Smooth muscle cell of the brain vasculature (primary cell): Measurements from ENCODE around the gene POMGNT2.
A peak's percentile ranks its signal among the peaks of the same experiment; 100 is the strongest.

Source experiments
- DNase-seq: peaks from one replicate; pipeline ENCODE4 v3.0.0-alpha.2; 2012; ENCODE audit warnings: low read depth, low spot score

The POMGNT2 gene

DNA sequence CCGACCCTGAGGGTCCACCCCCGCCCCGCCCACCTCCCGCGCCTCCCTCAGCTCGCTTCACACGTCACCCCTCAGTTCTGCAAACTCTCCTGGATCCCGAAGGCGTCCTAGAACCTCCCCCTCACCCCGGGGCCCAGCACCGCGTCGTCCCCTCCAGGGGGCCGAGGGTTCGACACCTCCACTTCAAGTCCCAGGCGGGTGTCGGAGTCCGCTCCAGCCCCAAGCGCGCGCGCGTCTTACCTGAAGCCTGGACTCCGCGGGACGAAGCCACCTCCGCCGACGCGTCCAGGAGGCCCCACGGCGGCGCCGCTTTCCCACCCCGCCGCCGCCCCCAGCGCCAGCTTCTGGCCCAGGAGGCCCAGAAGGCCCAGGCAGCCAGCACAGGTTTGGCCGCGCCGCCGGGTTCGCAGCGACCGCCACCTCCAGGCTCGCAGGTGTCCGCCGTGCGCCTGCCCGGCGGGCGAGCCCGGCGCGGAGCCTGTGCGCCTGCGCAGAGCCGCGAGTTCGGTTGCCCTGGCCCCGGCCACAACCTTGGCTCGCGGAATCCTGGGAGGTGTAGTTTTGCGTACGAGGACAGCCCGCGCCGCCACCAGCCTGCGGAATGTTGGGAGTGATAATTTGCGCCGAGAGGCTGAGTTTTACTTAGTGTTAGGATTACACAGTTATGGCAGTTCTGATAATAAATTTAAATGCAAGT is at the start of gene POMGNT2:
TSS of gene POMGNT2 (minus strand) at position 484 of the 697 bp plus-strand sequence. CDS start 24,648 bp downstream, outside the sequence.
- peak; percentile 37 for DNase-seq

DNA sequence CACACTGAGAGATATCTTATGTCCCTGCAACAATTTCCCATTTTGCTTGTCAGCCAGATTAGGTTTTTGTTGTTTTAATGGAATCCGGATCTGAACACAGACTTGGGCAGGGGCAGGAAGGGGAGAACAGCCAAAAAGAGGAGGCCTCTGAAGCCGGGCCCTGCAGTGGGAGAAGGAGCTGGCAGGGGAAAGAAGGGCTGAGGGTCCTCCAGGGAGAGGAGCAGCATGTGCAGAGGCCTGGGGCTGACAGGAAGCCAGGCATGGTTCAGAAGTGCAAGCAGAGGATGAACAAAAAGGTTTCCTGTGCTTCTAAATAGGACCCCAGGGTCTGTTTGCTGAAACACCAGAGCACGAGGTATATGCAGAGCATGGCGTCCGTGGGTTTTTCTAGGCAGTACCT is 49.1 kb upstream of the POMGNT2 start:
- no peak for DNase-seq

DNA sequence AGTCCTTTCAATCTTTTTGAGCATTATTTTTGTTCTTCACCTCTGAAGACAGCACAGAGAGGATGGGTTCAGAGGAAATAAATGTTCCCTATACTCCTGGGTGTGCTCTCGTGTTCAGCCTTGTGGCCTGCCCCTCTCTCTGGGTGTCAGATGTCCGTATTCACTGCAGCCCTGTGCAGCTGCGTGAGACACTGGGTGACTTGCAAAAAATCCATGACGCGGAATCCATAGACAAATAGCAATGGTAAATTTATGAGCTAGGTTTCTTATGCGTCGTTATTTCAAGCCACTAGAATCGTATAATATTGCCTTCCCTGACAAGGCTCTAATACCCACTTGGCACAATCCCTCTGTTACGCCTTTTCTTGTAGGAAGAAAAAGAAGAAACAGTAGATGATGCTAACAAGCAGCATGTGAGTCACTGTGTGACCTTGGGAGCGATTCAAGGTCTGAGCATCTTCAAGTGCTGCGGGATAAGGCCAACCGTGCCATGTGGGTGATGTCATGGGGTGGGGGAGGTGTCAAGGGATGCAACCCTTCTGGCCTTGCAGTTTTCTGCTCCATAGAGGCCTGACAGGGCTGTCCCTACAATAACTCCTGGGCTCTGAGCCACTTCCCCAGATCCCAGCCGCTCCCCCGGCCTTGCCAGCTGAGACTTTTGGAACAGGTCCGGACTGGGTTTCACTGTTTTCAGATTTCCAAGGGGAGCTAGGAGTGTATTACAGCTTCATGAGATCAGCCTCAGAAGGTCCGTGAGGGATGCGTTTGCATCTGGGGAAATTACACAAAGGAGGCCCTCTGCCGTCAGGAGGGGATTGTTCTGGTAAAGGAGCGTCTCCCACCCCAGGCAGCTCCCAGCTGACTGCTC is 47.6 kb upstream of the POMGNT2 start:
- no peak for DNase-seq

DNA sequence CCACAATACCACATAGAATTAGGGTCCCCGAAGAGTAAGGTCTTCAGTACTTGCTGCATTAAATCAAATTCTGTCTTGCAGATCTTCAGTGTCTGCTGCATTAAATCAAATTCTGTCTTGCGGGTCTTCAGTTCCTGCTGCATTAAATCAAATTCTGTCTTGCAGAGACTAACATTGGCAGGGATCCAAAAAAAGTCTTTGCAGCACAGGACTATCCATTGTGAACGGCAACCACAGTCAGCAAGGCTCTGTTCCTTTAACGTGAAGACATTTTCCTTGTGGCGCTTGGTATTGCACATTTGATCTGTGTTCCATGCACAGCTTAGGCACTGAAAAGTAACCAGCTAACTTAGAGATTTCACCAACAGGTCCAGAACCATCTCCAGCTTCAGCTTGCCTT is 46.8 kb upstream of the POMGNT2 start:
- DNase-seq, result no peak

DNA sequence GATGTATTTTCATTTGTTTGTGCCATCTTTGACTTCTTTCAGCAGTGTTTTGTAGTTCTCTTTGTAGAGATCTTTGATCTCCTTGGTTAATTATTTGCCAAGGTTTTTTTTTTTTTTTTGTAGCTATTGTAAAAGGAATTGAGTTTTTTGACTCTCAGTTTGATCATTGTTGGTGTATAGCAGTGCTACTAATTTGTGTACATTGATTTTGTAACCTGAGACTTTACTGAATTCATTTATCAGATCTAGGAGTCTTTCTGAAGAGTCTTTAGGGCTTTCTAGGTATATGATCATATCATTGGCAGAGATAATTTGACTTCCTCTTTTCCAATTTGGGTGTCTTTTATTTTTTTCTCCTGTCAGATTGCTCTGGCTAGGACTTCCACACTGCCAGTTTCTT is 42.2 kb upstream of the POMGNT2 start:
- no peak for DNase-seq

DNA sequence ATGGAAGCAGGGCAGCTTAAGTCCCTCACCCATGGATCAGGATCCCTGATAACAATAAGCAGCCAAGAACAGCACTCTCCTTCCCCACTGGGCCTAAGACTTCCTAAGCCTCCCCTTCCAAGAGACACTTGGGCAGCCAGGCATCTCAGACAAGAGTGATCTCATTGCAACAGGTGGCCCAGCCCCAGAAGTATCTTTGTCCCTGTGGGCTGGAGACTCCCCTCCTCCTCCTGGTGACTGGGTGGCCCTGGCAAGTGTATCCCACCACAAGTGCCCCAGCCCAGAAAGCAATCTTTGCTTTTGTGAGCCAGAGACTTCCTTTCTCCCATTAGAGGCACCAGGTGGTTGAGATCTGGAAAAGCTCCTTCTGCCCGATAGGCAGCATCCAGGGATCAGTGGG is 40.7 kb upstream of the POMGNT2 start:
- DNase-seq, result no peak

DNA sequence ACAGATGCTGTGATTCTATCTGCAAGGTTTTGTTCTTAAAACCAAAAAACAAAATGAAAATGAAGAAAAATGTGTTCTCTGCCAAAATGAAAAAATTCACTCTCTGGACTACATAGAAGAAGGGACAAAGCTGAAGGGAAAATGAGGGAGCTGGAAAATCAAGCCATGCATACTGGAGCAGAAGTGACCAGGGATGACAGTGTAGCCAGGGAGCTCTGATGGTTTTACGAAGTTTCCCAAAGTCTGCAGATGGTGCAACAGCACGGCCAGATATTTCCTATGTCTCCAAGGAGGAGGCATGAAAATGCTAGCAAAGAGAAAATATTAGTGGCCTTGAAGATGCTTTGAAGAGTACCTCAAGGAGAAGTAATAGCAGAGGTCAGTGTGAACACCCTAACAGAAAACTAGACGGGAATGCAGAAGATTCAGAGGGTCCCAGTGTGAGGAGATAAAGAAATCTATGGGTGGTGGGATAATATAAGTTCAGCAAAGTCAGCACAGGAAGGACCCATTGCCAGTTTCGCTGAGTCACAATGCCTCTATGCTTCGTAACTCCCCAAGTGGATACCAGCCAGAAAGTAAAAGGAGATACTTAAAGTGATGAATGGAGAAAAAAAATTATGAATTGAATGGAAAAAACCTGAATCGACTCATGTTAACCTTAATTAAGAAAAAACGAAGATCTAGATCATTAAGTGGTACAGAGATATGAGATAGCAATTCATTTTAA is 39.0 kb upstream of the POMGNT2 start:
- DNase-seq, result no peak

DNA sequence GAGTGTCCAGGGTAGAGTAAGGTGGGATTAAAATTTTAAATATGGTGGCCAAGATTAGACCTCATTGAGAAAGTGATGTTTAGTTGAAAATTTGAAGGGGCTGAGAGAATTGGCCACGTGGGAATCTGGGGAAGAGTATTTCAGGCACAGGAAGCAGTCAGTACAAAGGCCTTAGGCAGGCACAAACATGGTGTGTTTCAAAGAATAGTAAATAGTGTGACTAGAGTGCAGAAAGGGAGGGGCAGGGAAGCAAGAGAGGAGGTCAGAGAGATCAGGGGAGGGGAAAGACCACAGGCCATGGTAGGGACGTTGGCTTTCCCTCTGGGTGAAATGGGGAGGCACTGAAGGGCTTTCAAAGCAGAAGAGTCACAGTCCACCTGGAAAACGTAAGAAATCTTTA is 36.6 kb upstream of the POMGNT2 start:
- DNase-seq, result no peak

DNA sequence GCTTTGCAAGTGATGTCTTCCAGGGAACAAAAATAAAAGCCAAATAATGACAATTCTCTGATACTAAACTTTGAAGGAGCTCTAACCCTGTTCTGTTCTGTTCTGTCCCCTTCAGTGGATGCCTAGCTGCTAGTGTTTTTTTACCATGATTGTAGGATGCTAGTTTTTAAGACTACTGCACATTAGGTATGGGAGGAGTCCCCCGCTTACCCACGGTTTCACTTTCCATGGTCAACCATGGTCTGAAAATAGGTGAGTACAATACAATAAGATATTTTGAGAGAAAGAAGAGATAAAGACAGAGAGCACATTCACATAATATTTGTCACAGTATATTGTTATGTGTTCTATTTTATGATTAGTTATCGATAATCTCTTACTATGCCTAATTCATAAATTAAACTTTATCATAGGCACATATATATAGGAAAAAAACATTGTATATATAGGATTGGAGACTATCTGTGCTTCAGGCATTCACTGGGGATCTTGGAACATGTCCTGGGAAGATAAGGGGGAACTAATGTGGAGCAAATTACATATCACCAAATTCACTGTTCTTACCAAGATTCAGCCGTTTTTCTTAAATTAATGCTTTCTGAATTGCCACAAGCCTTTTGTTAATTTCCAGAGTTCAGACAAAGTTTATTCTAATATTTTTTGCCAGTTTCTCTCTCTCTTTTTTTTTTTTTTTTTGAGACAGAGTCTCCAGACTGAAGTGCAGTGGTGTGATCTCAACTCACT is 32.8 kb upstream of the POMGNT2 start:
- no peak for DNase-seq

DNA sequence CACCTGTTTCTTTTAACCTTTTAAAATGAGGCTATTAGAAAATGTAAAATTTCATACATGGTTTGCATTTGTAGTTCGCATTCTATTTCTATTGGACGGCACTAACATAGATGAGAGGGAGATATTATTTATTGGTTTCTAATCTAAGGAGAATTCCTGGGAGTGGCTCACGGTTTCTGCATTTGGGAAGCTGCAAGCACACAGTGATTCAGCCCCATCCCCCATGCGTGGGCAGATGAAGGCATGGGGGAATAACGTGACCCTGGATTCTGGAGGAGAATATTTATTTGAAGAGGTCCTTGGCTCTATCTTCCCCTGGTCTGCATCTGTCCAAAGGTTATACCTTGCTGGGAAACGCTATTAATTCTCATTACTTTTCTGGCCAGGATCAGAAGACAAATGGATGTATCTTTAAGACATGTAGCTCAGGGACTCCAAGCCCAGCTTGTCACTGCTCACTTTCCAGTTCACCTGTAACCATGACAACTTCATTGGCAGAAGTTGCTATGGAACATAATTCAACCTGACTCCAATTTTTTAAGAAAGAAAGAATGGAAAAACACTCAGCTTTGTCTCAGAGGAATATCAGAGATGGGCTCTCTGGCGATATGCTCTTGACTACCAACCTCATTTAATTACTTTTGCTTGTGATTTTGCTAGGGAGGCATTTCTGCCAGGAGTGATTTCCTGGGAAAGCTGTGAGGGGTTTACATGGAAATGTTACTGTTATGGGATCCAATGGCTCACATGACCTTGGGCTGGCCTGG is 27.2 kb upstream of the POMGNT2 start:
- DNase-seq, result no peak

DNA sequence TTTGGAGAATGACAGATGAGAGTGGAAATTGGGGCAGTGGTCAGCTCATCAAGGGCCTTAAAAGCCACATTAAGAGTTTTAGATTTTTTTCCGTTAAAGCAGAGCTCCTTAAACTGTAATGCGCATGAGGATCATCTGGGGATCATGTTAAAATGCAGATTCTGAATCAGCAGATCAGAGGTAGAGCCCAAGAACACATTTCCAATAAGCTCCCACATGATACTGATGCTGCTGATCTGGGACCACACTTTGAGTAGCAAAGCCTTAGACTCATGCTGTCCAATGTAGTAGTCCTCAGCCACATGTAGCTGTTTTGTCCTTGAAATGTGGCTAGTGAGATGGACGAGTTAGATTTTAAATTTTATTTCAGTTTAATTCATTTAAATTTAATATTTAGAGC is 26.3 kb upstream of the POMGNT2 start:
- no peak for DNase-seq

DNA sequence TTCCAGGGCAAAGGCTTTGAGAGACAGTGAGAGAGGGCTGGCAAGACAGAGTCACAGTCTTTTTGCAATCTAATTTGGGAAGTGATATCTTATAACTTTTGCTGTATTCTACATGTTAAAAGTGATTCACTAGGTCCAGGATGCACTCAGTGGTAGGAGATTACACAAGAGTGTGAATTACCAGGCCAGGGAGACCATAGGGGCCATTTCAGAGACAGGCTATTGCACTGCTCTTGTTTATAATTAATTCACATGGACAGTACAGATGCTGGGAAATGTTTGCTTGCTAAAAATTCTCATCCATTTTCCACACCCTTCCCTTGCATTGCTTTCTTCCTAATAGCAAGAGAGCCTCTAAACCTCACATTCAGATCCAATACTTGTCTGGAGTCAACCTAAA is 22.6 kb upstream of the POMGNT2 start:
- no peak for DNase-seq

DNA sequence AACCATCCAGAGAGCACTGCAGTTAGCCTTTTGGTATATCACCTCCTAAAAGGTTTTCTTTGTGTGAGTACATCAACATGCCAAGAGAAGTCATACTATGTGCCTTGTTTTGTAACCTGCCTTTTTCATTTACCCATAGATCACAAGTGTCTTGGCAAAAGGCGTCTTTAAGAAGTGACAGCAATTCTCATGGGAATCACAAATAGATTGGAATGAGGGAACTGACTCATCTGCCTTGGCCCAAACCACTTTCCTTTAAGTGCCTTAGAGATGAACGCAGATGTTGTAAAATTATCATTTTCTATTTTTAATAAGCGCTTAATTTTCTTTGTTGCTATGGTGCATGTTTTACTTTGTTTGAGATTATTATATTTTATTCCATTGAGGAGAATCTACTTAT is 20.7 kb upstream of the POMGNT2 start:
- no peak for DNase-seq

DNA sequence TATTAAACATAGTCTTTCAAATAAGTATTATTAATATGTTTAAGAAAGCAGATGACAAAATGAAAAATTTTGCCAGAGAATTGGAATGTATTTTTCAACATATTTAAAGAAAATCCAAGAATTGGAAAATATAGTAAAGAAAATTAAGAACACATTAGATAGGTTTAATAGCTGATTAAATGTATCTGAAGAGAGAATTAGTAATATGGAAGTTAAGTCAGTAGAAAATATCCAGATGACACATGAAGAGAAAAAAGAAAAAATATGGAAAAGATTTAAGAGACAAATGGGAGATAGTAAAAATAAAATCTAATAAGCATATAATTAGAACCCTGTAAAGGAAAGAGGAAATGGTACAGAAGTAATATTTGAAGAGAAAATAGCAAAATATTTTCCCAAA is 18.0 kb upstream of the POMGNT2 start:
- DNase-seq, result no peak

DNA sequence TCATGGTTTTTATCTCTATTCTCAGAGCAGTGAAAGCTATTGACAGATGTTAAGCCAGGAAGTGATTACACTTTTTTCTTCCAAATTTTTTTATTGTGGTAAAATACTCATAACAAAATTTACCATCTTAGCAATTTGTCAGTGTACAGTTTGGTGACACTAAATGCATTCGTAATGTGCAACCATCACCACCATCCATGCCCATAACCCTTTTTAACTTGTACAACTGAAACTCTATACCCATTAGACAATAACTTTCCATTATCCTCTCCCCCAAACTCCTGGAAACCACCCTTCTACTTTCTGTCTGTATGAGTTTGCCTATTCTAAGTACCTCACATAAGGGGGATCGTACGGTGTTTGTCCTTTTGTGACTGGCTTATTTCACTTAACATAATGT is 15.1 kb upstream of the POMGNT2 start:
- DNase-seq, result no peak

DNA sequence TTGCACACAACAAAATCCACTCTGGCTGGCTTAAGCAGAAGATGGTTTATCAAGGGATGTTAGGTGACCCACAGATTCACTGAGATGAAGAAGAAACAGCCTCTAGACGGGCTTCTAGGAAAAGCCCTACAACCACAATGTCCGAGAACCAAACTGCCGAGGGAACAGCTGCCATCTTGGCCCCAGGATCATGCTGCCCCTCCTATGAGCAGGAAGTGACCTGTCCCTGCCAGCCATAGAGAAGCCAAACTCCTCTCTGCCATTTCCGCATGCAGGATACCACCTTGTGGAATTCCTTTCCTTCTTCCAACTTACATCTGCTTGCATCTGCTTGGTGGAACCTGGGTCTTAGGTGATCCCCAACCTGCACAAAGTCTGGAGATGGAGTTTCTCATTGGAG is 11.4 kb upstream of the POMGNT2 start:
- DNase-seq, result no peak

DNA sequence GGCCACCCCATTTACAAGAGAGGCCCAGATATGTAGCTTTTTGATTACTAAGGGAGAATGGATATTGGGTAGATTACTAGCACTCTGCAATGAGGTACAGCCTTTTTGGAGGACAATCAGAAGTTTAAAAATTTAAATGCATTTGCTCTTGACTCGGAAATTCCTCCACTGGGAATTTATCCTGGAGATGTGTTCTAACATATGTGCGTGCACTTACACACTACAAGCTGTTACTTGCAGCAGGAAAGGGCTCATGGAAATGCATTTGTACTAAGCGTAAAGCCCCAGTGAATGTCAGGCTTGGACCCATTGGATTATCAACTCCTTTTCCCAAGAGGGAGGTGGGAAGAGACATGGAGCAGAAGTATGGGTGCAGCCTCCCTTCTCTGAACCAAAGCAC is 7.8 kb upstream of the POMGNT2 start:
- no peak for DNase-seq

DNA sequence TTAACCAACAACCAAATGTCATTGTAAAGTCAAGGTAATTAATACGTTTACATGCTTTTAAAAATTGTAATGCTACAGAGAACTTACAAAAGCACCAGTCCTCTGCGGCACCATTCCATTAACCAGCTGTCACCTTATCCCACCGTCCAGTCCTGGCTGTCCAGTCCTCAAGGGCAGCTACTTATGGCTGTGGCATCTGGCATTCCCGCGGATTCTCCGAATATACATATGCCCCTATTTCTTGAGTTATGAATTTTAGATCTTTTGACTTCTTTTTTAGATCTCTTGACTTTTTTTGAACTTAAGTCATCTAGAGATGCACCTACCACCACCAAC is 382 bp upstream of the POMGNT2 start:
- DNase-seq, result no peak

DNA sequence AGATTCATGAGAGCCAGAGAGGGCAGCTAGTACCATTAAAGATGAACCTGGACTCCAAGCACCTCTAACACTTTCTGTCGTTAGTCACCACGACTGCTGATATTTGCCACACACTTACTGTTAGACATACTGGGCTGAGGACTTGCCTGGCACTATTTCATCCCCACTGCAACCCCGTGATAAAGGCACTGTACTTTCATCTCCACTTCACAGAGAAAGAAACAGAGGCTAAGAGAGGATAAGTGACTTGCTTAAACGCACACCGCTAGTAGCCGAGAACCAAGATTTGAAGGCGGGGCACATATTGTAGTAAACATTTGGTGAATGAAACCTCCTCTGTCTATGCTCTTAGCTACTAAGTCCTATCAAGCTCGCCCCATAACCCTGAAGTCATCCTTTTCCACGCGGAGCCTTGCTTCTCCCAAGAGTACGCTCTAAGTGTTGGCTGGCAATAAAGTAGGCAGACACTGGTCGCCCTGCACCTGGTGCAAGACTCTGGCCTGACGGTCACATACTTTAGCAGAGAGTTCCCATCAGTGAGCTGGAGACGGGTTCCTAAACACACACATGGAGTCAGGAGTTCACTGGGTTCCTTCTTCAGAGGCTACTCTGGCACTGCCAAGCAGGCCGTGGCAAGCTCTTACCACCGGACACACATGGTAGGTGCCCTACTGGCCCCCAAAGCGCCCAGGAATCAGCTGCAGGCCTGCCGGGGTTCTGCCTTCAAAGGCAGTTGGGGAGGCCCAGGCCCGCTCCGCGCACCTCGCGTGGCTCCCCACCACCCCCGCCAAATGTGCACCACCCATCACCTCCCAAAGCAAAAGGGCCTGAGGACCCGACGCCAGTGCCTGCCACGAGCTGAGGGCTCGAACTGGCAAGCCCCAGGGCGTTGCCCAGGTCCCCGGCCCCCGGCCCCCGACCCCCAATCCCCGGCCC is 951 bp downstream of the POMGNT2 start:
- no peak for DNase-seq

DNA sequence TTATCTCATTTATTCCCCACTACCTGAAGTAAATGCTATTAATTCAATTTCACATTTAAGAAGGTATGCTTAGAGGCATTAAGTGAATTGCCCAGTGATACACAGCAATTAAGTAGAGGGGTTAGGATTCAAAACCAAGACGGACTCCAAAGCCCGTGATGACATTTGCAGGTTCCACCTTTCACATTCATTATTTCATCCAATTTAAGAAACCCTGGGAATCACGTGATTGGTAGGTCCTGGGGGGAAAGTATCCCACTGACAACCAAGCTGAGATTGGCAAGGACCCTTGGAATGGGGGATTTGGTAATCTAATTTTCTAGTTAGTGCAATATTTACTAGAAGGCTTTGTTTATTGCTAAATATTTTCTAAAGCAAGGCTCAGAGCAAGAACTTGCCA is 1.8 kb downstream of the POMGNT2 start:
- DNase-seq, result no peak
